Right lung (tissue), 5 donors: ENCODE data around the gene CACUL1. TPM values are rescaled to one million over a fixed set of nuclear protein-coding genes. Genes with fewer than 3 reads are reported as not detected.
"Not testable (repeated sequence)": the region's sequence is repeated elsewhere in the genome, so short reads cannot be mapped to it uniquely, and the experiment has no call there.

Experiments
- DNase-seq, 2 donors: peaks; one replicate each; pipeline ENCODE4 v3.0.0-alpha.2; 2013
- polyA plus RNA-seq, 5 donors: library from polyadenylated mRNA; unstranded; fragments of 120-200 nt; gene quantifications; one replicate each; pipeline versions ENCODE4 v1.2.1 to v1.2.3, GENCODE V29; 2013; ENCODE audit warnings: inconsistent platforms in 1 of 5, low replicate concordance in 1 of 5; ENCODE audit not compliant: insufficient read length in 5 of 5, insufficient read depth in 1 of 5

The CACUL1 gene
- polyA plus RNA-seq, 5 donors, result 21.2 to 44.0 (median 36.4) TPM

DNA sequence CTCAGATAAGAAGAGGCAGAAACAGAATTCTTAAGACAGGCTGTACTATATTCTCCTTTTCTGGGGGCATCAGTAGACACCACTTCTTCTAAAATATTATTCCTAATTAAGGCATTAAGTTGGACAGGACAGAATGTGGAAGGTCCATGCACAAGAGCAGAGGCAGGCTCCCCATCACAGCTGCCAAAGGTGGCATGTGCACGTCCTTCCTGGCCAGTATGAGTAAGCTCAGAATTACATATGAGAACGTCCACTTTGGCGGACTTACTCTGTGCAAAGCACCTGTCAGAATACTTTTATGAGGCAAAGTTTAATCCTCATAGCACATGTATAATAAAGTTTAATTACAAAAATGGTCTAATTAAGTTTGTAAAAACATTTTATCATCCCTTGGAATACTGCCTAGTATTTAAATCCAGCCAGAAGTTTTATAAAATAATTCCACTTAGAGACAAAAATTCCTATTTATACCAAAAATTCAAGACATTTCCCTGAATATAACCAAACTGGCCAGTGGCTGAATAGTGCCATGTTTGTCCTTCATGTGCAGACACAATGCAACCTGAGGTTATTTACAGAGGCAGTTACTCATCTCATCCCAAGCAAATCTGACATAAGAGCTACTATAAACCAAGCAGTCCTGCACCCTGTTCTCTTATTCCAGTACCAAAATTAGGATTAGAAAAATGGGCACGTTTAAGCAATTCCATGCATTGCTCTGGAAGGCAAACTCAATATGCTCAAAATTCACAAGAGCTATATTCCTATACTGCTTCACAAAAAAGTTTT is 65.5 kb downstream of the CACUL1 start:
- DNase-seq, result no peak

DNA sequence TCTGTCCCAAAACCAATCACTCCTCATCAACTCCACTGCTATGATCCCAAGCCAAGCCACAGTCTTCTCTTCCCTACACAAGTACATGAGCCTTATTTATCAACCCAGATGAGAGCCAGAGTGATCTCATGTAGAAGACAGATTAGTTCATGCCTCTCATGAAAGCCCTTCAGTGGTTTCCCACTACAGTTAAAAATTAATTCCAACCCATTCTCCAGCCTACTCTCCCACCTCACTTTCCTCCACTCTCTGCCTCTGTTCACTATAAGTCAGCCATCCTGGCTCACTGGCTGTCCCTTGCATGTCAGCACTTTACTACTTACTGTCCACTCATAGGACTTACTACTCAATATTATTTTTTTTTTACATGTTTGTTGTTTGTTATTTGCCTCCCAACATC is 67.3 kb downstream of the CACUL1 start:
- no peak for DNase-seq

DNA sequence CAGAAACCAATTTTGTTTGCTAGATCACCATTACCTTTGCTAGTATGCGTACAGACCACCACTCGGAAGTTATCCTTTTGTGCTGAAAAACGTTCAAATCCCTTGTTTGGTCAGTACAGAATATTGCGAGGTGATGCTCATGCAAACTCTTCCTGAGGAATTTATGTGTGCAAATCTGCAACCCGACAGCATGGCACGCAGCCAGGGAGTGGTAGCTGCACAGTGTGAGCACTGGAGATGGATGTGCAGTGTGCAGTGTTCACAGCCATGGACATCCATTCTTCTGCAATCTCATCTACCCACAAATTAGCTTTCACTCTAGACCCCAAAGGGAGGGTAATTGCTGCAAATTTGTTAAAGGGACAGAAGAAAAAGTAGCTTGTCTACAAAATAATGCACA is 72.2 kb downstream of the CACUL1 start:
- DNase-seq, result no peak

DNA sequence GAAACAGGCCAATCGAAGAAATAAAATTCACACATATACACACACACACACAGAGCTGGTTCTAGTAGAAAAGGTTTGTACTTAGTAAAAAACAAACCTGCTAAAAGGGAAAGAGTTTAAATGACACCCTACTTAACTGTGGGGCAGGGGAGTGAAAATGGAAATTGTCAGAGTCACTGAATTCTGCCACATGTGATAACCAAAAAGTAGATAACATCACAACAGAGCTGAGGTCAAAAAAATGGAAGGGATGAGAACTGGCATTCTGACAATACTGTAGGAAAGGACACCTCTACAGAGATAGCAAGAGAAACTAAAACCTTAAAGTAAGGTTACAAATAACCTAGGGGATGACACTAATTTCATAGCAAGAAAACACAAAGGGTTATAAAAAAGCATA is 74.6 kb downstream of the CACUL1 start:
- no peak for DNase-seq

DNA sequence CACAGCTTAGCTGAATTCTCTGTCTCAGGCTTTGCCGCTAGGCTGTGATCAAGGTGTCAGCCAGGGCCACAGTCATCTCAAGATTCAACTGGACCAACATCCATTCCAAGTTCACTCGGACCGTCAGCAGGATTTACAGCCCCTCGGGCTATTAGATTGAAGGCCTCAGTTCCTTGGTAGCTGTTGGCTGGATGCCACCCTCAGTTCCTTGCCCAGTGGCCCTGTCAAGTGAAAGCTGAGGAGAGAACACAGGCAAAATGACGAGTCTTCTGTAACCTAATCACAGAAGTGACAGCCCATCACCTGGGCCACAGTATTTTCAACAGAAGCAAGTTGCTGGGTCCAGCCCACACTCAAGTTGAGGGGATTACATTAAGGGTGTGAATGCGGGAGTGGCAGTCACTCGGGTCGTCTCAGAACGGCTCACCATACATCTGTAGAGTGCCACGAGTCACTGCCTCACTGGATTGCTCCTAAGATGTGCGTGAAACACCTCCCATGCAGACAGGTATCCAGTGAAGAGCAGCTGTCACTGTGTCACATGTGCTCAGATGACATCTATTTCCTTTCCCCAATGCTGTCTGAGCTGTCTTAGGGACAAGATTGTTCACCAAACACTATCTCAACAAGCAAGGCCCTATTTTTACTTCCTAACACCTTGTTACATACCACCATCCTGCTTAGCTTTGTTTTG is 80.4 kb downstream of the CACUL1 start:
- no peak for DNase-seq

DNA sequence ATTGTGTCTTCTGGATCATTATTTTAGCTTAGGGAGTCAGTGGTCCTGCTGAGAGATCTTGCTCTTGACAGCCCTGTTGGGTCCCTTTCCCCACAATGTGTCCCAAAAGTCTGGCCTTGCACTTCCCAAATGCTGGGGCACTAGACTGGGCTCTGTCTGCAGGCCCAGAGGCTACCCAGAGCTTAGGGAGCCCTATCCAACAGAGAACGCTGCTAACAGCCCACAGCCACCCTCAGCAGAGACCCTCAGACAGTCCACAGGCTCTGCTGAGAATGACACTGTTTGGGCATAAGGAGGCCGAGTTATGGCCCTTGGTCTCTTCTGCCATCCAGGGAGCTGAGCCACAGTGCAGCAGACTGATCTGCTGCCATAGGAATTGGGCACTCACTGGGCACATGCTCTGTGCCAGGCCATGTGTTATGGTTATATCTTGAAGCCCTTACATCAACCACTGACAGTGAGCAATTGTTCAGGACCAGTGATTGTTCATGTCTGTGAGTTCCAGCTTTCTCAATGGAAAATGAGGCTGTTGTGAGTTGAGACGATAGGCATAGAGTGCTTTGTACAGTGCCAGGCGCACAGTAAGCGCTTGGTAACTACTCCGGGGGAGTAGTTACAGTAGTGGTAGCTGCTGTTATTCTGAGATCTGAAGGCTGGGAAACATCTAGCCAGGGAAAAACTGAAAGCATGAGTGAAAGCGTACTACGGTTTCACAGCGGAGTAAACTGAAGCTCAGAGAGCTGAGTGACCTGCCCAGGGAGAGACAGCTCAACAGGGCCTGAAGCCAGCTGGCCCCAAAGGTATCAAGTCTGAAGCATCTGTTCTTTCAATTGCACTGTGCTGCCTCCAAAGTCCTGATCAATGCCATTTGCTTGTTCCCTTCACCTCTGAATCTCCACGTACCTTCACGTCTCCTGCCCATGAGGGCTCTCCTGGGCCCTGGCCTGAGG is 81.7 kb downstream of the CACUL1 start:
- DNase-seq, result no peak

DNA sequence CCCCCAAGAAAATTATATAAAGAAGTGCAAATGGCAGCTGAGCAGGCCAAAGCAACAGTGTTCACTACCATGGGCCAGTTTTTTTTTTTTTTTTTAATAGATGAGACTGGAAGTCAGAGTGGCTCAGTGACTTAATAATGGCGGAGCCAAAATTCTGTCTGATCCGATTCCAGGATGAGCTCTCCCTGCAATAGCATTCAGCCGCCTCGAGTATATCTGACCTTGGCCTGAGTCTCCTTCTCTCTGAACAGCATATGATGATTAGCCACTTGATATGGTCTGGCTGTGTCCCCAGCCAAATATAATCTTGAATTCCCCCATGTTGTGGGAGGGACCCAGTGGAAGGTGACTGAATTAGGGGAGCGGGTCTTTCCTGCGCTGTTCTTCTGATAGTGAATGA is 82.6 kb downstream of the CACUL1 start:
- DNase-seq, result peak; percentile 26 to 35

DNA sequence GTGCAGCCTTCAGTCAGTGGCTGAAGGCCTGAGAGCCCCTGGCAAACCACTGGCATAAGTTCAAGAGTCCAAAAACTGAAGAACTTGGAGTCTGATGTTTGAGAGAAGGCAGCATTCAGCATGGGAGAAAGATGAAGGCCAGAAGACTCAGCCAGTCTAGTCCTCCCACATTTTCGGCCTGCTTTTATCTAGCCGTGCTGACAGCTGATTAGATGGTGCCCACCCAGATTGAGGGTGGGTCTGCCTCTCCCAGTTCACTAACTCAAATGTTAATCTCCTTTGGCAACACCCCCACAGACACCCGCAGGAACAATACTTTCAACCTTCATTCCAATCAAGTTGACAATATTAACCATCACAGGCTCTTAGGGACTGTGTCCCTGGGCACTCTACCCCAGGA is 83.5 kb downstream of the CACUL1 start:
- DNase-seq, result not testable (repeated sequence)

DNA sequence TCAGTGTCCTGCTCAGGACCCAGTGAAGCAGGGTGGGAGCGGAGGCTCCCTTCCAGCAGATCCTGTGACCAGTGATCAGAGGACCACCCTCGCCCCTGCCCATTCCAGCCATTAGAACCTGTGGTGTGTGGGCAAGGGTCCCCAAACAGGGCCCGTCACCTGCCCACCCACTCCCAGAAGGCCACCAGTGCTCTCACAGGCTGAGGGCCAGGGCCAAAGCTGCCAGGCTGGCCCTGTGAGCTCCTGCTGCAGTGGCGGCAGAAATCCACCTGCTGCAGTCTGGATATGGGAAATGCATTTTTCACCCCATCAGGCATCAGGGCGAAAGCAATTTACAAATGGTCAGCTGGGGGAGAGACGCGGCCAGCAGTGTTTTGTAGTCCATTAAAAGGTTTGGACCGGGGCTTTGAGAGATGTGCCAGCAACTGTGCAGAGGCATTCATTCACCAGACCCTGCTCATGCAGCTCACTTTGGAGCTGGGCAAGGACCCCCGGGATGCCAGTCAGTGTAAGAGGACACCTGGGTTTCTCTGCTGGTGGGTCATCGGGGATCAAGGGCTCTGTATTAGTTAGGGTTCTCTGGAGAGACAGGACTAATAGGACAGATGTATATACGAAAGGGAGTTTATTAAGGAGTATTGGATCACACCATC is 84.2 kb downstream of the CACUL1 start:
- DNase-seq, result no peak

DNA sequence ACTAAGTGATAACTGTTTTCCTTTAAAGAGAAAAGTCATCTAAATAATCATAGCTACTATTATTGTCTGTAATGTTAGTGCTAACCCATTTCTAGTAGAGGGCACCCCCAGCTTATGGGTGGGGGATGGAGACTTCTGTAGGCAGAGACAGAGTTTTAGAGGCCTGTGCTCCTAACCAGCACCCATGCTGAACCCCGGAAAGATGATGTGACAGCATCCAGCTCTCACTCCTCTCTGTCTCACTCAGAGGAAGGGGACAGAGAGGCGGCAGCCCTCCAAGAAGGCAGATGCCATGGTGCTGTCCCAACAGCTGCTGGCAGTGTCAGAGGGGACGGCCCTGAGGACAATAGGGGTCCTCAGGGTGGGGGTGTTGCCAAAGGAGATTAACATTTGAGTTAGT is 84.9 kb downstream of the CACUL1 start:
- DNase-seq, result peak in 1 of 2 donors; percentile 13

DNA sequence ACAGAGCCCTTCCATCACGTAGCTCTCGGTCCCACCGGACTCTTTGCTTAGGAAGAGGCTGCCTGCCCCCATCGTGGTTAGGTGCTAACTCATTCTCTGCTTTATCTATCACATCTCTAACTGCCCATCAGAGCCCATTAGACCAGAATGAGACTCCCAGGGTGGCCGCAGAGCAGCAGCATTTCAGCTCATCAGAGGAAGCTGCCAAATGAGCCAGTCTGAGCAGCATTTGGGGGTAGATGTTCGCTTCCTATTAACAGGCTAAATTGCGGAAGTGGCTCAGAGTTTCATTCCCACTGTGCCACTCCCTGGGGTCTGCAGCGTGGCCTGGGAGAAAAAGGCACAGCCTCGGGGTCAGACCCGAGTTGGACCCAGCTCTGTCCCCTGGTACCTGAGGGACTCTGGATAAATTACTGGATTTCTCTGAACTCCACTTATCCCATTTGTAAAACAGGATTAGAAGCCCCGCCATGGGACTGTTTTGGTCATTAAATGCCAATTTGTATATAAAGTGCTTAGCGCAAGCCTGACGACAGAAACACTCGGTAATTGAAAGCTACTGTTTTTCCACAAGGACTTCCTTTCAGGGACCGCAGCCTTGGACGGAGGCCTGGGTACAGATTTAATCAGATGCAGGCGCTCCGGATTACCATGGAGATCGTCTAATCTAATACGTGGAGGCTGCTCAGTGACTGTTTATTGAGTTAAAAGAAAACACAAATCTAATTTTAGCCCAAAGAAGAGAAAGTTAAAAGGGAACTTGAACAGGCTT is 85.6 kb downstream of the CACUL1 start:
- peak; percentile 40 to 66 for DNase-seq

DNA sequence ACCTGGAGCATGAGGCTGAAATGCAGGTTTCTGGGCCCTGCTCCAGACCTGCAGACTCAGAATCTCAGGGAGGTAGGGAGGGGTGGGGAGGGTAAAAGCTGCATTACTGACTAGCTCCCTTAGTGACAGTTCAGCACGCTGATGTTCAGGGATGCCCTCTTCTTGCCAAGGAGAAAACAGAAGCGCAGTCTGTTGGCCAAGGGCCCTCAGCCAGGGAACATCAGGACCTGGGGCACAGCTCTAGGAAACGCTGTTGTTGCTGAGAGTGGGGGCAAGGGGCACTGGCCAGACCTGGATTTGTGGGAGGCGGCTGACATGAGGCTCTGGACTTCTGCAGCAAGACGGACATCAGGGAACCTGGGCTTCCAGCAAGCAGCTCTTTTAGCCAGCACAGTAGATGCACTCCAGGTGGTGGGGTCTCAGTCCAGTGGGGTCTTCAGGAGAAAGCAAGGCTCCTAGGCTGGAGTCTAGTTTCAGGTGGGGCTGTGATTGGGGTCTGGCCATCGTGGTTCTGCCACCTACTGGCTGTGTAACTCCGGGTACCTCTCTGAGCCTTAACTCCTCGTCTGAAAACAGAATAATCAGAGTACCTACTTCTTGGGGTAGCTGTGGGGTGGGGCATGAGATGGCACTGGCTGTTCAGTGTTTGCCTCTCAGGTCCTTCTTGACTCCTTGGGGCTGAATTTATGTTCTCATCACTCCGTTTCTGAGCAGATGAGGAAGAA is 86.4 kb downstream of the CACUL1 start:
- no peak for DNase-seq

DNA sequence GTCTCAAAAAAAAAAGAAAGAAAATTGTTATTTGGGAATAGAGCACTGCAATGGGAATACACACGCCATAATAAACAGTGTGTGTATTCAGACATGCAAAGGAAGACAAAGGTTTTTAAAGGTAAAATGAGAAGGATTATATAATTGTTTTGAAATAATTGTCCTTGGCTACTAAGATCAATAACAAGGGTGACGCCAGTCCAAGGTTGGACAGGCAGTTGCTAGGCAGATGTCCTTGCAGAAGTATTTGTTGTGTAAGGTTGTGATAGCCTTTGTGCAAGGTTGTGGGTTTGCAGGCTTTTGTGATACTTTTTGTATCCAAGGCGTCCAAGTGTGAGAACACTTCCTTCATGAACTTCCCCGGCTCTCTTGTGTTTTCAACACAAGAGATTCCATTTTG is 87.0 kb downstream of the CACUL1 start:
- DNase-seq, result no peak

DNA sequence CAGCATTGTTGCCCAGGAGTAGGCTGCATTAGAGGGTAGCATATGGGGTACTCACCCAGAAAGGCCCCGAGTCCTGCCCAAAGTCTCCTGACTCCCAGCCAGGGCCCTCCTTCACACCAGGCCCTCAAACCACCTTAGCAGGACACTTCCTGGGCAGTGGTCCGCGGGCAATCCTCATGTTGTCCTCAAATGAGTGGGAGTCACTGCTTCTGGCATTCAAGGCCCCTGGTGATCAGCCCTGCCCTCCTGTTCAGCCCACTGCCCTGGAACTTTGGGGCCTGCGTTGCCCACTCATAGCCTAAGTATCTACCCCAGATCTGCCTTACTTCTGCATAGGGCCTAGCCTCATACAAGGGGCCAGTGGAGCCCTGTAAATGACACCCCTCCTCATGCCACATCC is 88.4 kb downstream of the CACUL1 start:
- no peak for DNase-seq

DNA sequence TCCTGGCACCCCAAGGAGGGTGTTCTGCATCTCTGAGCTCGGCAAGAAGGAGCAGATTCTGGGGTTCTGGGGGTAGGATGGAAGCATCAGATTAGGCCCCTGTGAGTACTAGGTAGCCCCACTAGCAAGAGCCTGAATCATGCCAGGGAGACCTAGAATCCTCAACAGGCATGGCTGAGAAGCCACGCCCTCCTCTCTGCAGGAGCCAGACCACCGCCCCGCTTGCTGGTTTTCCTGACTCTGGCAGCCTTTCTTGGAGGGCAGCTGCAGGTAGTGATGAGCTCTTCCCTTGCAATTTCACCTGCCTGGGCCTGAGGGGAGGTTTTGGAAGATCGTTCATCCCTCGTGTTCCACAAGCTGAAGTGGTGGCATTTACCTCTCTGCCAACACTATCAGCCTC is 90.4 kb downstream of the CACUL1 start:
- DNase-seq, result no peak

DNA sequence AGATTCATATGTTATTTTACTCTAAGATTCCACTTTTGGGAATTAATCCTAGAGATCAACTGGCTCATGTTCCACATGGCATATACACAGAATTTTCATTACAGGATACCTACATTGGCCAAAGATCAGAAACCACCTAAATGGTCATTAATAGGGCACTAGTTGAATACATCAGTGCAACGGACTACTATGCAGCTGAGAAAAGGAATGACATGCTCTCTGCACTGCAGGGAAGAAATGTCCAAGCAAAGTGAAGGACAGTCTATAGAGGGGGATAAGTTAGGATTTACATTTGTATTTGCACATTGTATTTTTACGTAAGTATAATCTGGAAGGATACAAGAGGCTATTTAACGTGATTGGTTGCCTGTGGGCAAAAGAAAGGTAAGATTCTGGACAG is 91.6 kb downstream of the CACUL1 start:
- no peak for DNase-seq

DNA sequence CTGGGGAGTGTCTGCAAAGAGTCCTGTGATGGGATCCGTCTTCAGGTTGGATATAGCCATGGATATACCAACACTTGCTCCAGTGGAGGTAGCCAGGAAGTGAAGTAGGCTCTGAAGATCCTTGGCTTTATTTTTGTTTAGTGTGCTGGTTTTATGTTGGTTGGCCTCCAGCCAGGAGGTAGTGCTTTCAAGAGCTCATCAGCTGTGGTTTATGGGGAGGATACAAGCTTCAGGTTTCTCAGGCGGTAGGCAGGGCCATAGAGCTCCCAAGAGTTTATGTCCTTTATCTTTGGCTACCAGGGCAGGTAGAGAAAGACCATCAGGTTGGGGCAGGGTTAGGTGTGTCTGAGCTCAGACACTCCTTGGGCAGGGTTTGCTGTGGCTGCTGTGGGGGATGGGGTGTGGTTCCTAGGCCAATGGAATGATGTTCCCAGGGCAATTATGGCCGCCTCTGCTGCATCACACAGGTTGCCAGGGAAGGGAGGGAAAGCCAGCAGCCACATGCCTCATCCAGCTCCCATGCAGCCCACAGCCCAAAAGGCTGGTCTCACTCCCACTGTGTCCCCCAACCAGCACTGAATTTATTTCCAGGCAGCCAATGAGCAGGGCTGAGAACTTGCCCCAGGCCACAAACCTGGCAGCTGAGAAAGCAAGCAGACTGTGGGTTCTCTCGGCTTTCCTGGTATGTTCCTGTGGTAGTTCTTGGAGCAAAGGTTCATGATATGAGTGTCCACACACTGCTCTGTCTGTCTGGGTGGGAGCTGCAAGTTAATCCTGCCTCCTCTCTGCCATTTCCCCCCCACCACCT is 92.3 kb downstream of the CACUL1 start:
- DNase-seq, result no peak

DNA sequence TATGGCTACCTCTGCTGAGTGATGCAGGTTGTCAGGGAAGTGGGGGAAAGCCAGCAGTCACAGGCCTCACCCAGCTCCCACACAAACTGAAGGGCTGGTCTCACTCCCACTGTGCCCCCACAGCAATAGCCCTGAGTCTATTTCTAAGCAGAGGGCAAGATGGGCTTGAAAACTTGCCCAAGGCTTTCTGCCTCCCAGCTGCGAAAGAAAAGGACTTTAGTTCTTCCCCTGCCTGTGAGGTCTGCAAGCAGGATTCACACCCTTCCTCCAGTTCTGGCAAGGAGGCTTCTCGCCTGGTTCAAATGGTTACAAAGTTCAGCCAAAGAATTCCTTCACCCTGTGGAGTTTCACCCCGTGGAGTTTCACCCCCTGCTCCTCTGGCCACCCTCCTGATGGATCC is 96.0 kb downstream of the CACUL1 start:
- no peak for DNase-seq

DNA sequence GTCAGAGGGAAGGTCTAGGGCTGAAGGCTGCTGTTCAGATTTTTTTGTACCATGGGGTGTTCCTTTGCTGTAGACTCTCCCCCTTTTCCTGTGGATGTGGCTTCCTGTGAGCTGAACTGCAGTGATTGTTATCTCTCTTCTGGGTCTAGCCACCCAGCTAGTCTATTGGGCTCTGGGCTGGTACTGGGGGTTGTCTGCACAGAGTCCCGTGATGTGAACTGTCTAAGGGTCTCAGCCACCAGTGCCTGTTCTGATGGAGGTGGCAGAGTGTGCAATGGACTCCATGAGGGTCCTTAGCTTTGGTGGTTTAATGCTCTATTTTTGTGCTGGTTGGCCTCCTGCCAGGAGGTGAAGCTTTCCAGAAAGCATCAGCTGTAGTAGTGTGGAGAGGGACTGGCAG is 96.6 kb downstream of the CACUL1 start:
- not testable (repeated sequence) for DNase-seq
